Stimulated activated CD4-positive, alpha-beta T cell treated with anti-CD3 and anti-CD28 coated beads, Interleukin-15, amount 100 ng/mL, for 48 hours (primary cell): ENCODE results near the gene PROX2.

Experiments used
- DNase-seq, 2 donors: peaks; one replicate each; pipeline ENCODE4 v3.0.0-alpha.2; 2020; ENCODE audit warnings: low read depth in 2 of 2

Gene PROX2

DNA sequence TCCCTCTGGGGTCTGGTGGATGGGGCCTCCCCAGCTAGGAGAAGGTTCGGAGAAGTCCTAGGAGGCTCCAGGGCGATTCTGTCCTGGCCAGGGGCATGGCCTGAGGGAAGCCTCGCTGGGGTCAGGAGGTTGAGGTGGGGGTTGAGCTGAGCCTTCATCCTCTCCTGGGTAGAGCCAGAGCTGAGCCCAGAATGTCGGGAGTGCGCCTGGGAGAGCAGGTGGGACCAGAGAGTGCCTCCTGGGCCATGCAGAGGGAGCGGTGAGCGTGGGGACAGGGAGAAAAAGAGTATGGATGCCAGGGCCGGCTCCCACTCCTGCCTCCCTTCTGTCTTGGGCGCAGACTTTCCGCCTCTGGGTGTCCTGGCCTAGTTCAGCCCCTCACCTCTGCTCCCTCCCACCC, 34.0 kb upstream of the PROX2 start:
- DNase-seq, result no peak

DNA sequence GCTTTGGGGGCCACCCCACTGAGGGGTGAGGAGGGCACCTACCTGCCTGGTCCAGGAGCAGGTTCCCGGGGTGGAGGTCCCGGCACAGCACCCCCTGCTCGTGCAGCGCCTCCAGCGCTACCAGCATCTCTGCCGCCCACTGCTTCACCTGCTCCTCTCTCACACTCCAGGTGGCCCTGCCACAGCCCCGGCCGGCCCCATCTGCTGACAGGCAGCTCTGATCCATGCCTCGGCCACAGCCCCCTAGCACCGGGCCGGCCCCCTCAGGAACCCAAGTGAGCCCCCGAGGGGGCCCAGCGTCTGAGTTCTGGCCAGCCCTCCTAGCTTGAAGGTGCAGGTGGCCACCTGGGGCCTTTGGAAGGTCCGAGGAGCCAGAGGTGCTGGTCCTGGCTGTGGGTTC, 33.6 kb upstream of the PROX2 start:
- DNase-seq, result no peak

DNA sequence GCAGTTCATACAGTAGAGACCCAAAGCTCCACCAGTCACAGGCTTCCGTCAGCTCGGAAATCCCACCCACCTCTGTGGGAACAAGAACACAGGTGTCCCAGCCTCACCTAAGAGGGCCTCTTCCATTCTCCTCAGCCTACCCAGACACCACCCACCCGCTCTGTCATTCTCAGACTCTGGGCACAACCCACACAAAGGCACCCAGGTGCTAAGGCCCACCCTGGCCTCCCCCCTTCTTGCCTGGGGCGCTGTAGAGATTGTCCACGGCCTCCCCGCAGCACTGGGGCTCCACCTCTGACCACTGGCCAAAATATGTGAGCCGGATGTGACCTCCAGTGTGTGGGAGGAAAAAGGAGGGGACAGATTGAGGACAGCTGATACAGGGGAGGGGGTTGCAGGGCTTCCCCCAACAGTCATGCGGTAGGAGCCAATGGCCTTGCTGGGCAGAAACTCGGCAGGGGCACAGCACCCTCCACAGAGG, 33.0 kb upstream of the PROX2 start:
- no peak for DNase-seq

DNA sequence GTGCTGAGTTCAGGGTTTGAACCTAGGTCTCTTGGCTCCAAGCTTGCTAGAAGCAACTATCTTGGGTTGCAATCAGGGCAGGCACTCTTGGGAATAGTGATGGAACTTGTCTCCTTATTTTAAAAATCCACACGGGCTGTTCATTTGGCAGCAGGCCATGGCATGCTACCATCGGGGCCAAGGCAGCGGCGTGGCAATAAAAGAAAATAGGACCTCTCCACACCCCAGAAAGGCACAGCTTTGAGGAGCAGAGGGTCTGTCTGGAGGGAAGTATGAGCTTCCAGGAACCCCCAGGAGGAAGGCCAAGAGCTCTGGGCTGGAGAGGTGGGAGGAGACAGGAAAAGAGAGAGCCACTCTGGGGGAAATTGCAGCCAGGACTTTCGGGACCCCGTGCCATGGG, 31.8 kb upstream of the PROX2 start:
- DNase-seq, result no peak

DNA sequence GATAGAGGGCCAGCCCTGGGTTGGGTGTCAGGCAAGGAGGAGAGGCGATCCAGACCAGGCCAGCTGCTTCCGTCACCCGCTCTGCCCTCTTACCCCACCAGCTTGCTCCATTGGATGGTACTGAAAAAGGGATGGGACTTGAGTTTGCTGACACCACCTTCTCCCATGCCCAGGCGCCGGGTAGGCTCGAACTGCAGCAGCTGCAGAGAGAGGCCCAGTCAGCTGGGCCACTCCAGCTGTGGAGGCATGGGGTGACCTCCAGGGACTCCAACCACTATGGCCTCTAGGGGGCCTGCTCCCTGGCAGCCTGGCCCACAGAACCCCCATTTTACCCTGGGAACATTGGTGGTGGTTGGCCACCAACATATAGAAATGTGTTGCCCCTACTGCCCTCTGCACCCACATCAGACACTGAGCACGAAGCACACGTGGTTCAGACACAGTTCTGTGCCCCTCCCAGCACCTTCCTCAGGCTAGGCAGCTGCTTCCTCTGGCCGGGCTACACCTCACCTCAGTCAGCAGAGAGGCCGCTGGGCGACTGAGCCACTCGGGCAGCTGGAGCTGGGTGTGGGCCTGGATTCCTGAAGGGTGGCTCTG, 31.1 kb upstream of the PROX2 start:
- no peak for DNase-seq

DNA sequence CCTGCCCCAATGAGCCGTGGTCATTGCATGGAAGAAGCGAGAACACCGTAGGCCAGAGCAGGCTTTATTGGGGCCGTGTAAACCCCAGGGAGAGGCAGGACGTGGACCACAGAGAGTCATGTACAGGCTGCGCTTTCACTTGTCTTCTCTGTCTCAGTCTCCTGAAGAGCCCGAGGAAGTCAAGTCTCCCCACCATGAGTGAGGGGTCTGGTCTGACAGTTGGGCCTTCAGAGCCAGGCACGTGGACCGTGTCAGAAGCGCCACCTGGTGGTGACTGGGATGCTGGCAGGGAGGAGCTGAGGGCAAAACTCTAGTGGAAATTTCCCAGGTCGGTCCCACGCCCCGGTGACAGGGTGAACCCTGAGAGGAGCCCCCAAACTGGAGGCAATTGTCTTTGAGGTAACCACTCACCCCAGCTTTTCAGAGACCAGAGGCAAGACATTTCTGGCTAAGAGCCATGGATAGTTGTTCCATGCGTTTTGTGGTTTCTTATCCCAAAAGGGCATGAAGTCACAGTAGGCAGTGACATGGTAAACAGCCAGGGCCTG, 29.7 kb upstream of the PROX2 start:
- DNase-seq, result peak; percentile 49 to 77

DNA sequence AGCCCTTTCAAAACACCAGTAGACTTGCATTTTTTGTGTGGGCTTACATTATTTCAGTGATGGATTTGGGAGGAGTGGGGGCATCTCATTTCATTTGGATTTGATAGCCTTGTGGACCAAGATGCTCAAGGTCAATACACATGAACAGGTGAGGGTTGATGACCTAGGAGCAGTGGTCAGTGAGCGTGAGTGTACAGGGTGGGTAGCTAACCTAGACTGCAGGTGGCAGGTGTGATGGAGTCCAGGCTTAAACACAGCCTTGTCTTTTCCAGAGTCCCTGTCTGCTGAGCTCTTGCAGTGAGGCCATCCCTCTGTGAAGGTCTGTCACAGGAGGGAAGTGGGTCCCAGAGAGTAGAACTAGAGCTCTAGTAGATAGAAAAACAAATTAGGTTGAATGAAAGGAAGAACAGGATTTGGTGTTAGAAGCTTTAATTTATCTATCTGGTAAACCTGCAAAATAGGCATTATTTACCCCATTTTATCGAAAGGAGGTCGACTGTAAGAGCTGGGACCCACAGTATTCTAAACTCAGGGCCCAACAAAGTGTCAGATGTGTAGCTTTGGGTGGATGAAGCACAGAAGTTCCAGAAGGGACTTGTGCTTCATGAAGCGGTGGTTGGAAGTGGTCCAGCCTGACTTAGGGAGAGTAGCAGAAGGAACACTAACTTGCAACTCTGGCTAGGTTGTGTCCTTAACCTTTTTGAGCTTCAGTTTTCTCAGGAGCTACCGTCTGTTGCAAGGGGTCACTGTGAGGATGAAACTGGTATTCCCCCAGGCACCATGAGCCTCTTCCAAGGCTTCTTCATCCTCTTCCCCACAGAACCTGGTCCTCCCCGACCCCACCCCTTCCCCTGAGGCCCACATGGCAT, 28.9 kb upstream of the PROX2 start:
- no peak for DNase-seq

DNA sequence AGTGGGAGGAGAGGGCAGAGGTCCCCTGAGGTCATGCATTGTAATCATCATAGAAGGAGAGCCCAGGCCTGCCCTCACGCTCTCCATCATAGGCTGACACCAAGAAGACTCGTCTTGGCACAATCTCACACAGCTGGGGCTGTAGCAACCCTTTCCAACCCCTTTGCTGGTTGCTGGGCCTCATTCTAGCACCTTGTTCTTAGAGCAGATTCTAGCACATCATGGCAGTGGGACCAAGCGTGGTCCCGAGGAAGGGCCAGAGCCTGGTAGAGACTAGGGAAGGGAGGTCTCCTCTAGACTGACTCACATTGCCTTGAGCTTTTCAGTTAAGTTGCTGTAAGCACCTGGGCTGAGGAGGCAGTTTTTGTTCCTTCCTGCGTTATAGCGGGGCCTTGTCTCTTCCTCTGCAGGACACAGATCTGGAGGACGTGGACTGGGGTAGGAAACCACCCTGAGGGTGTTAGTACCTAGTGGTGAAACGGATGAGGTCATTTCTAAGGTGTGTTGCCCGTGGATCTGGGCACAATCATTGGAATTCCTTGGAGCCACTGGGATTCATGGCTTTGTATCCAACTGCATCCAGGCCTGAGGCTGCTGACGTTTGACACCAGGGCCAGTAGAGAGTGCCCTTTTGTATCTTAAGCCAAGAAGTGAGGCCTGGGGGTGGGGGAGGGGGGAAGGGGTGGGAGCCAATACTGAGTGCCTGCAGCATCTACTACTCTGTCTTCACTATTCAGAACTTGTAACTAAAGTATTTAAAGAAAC, 27.2 kb upstream of the PROX2 start:
- no peak for DNase-seq

DNA sequence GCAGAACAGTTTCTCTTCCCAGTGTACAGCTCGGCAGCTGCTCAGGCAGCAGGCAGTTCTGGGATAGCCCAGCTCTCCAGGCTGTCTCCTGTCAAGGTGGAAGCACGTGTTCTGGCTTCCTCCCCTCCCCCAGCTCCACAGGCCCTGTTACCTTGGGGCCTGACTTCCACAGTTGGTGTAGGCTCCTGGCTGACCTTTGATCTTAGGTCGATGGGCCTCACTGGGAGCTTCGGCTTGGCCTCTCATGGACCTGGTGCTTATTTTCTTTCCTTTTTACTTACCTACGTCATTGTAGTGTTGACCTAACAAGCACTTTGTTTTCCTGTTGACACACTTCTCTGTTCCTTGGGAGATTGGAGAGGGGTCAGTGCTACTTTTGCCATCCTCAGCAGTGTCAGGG, 22.7 kb upstream of the PROX2 start:
- no peak for DNase-seq

DNA sequence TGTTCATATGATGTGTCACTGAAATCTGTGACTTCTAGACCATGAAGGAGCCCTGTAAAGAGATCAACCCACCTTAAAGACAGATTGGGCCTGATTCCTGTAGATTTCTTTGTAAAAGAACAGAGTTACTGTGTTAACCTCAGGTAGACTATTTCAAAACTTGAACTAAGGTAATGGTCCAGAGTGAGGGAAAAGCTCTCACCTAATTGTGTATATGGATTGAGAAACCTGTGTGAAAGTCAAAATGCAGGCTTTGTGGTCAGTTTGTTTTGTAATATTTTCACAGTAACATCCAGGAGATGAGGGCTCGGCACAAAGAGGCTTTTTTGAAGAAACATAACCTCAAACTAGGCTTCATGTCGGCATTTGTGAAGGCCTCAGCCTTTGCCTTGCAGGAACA, 22.1 kb upstream of the PROX2 start:
- DNase-seq, result no peak

DNA sequence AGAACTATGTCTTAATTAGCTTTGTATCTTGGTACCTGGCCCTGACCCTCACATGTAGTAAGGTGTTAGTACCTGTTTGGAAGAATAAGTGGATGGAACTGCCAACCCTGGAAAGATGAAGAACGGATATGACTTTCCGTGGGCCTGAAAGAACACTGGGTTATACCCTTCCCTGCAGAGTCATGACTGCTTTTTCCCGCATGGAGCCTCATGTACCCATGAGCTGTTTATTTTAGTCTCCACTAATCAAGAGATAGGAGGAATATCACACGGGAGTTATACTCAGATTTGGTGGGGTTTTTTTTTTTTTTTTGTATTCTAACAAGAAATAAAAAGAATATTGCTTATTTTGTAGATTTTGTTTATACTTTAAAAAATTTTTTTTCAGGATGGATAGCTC, 21.7 kb upstream of the PROX2 start:
- DNase-seq, result no peak

DNA sequence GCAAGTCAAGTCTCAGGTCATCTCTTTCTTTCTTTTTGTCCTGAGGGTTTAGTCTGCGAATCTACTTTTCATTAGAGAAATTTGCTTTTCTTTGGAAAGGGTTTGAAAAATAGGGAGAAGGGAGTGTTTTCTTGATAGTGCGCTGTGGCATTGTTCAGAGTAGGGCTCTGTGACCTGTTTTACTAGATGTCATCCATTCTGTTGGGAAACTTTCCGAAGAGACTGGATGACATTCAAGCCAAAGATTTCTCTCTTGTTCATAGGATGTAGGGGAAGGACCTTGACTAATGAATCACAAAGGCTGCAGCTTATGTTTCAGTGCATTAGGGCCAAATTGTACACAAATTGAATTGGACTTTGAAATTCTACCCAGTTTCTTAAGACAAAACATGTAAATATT, 20.5 kb upstream of the PROX2 start:
- DNase-seq, result no peak

DNA sequence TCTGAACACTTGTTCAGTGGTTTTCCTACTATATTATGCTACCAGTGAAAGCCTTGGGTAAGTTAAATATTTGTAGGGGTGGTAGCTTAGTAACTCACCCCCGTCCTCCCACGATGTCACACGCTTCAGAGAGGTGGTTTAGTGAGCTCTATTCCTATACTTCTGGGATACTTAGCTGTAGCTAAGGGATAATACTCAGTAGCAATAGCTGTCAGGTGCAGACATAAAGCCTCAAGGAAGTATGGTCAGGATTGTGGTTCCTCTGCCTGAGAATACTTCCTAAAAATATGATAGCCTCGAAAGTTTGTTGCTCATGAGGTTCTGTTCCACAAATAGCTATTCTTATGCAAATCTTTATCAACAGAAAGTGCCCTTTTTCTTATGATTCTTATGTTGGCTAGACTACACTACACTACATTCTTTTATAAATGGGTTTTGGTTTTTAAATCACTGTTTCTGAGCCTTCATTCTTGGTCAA, 17.7 kb upstream of the PROX2 start:
- DNase-seq, result no peak

DNA sequence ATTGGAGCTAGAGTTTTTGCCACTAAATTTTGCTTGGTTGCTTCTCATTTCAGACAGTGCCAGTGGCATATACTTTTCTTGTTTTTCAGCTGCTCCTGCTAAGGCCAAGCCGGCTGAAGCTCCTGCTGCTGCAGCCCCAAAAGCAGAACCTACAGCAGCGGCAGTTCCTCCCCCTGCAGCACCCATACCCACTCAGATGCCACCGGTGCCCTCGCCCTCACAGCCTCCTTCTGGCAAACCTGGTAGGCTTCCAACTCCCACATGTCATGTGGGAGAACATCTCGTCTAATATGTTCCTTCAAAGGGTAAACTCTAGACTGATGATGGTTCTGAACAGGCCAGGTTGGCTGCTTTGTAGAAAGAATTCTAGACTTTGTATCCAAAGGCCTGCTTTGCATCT, 16.8 kb upstream of the PROX2 start:
- no peak for DNase-seq

DNA sequence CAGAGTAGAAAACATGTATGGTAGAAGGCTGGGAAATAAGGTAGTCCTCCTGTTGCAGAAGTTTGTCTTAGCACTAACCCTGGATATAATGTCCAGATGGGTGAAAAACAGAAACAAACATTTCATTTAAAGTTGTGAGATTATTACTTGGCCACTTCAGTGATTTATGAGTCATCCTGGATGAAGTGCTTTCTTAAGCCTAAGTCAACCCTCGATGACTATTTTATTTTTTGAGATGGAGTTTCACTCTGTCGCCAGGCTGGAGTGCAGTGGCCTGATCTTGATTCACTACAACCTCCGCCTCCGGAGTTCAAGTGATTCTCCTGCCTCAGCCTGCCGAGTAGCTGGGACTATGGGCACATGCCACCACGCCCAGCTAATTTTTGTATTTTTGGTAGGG, 15.9 kb upstream of the PROX2 start:
- DNase-seq, result no peak

DNA sequence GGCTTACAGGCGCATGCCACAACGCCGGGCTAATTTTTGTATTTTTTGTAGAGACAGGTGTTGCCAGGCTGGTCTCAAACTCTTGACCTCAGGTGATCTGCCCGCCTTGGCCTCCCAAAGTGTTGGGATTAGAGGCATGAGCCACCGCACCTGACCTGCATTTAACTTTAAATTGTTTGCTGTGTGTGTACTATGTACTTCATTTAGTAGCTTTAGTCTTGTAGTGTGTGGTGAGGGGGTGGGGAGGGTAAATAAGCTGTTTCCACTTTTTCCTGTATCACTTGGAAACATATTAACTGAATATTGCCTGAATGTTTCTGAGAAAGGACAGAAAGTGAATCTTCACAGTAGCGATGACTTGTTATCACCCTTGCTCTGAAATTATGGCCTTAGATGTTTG, 14.3 kb upstream of the PROX2 start:
- DNase-seq, result no peak

DNA sequence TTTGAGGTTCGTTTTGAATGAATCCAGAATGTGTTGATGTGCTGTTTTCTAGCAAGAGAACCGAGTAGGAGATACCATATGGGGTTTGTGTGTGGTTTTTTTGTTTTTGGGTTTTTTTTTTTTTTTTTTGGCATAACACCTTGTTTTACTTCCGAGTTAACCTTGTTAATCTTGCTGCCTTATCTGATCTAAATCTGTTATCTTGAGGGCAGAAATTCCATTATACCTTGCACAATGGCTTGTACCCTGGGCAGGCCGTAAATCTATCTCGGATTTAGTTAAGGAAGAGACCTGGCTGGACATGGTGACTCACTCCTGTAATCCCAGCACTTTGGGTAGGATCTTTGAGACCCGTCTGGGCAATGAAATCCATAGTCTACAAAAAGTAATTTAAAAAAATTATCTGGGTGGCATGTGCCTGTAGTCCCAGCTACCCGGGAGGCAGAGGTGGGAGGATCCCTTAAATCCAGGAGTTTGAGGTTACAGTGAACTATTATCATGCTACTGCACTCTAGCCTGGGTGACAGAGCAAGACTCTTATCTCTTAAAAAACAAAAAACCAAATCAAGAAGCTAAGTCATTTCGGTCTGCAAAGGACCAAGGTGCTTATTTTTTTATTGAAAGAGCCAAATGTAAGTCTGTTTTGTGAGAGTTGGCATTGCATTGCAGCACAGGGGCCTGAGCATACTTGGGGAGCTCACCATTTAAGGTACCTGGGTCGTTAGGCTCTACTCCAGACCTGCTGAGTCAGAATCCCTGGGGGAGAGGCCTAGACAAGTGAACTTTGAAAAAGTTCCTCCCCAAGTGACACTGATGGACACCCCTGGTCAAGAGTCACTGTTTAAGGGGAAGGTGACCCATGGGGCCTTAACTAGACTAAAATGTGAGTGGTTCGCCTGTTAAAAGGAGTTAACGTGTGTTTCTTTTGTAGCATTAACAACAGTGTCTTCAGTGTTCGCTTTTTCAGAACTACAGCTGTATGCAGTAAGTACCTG, 12.5 kb upstream of the PROX2 start:
- DNase-seq, result no peak

DNA sequence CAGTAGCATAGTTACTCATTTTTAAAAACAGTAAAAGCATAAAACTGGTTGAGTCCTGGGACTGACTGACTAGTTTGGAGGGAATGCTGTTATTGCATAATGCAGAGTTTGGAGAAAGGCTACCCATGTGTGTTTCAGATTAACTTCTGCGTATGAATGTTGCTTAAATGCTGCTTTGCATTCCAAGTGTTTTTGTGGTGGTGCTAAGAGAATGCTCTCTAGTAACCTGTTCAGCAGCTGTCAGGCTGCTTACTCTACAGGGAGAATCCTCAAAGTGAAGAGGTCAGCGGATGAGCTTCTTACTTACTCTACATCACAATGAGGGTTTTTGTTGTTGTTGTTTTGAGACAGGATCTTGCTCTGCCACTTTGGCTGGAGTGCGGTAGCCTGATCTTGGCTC, 10.1 kb upstream of the PROX2 start:
- no peak for DNase-seq

DNA sequence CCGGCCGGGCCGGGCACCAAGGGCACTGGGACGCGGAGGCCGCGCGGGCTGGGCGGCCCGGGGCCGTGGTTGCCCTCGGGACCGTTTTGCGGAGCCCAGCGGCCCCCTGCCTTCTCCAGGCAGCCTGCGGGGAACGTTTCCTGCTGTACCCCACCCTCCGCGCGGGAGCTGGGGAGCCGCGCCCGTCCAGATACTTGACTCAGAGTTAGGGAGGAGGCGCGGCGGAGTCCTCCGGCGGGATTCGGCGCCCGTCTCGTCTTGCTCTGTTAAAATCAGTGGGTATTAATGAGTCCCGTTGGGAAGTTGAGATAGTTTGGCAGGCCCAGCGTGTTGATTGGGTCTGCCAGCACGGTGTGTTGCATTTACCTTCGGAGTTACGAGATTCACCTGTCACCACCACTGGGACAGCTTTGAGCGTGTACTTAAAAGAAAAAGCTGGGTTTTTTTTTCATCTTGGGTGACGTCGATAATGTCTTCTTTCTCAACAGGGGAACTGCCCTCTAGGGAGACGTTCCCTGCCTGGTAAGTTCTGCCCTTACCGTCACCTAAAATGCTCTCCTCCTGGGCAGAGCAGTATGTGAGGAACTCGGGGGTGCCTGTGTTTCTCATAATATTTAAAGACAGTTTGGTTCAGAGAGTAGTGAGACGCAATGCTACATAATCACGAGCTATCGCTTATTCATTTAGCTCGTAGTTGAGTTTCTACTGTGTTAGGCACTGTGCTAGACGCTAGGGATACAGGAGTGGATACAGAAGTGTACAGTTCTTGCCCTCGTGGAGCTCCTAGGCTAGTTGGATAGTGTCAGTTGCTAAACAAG, 6.4 kb upstream of the PROX2 start:
- peak; percentile 30 to 34 for DNase-seq

DNA sequence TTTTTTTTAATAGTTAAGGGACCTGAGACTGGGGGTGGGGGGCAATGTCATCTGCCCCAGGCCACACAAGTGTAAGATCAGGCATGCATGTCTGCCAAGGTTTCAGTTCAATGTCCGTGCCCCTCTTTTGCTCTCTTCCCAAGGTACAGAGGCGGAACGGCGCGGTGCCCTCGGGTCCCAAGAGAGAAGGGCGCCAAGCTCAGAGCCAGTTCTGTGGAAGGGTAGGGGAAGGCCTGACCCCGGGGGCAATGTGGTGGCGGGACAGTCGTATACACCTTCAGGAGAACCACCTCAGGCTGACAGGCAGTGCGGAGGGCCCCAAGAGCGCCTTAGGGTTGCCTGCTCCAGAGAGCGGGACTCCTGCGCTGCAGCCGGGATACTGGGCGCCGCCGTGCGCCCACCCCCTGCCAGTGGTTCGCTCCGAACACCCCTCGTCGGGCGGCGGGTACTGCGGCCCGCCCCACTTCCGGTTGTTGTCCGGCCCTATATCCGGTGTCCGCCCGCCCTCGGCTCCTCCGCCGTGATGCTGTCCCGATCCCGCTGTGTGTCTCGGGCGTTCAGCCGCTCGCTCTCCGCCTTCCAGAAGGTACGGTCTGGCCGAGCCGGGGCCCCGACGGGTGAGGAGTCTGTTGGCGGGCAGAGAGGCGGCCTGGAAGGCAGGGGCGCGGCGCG, 5.6 kb upstream of the PROX2 start, which contains the start of gene DLST:
Gene DLST, plus strand, starts transcription at position 486 of the 672 bp plus-strand sequence. Its CDS starts 38 bp downstream, at position 524.
- peak; percentile 78 to 81 for DNase-seq
